ENCODE results near the gene OBI1.

Gene OBI1, protein sequence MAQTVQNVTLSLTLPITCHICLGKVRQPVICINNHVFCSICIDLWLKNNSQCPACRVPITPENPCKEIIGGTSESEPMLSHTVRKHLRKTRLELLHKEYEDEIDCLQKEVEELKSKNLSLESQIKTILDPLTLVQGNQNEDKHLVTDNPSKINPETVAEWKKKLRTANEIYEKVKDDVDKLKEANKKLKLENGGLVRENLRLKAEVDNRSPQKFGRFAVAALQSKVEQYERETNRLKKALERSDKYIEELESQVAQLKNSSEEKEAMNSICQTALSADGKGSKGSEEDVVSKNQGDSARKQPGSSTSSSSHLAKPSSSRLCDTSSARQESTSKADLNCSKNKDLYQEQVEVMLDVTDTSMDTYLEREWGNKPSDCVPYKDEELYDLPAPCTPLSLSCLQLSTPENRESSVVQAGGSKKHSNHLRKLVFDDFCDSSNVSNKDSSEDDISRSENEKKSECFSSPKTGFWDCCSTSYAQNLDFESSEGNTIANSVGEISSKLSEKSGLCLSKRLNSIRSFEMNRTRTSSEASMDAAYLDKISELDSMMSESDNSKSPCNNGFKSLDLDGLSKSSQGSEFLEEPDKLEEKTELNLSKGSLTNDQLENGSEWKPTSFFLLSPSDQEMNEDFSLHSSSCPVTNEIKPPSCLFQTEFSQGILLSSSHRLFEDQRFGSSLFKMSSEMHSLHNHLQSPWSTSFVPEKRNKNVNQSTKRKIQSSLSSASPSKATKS

DNA sequence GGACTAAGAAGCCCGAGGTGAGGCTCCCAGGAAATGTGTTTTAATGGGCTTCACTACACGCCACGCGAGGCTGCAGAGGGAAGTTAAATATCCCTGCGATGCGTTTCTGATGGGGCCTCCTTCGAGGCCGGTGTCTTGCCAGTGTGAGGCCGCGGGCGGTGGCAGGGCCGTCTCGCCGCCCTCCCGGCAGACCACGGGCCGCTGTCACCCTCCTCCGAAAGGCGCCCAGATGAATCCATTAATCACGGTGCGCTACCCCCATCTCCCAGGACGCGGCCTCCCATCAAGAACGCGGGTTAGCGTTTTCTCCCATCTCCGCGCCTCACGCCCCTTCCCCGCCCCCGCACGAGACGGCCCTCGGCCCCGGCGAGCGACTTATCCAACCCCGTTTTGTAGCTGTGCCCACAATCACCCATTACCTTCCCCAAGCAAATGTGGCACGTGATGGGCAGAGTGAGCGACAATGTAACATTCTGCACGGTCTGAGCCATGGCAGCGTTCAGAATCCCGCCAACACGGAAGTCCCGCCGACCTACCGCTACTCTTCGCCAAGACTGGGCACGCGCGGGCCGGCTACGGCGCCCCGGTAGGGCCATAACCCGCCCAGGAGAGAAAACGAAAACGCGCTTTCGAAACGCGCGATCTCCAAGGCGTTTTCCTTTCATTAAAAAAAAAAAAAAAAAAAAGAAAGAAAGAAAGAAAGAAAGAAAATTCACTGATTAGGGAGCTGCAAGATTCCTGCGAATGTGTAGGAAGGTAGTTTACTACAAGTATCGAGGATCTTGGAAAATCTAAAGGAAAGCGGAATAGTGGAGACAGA is at the start of gene OBI1:
OBI1 (minus strand) TSS at position 526 of the 820 bp plus-strand sequence; CDS start at position 491, 35 bp downstream.
- no peaks in the 10 kb centered on the region for H3K27me3 ChIP-seq (replicated peaks; ENCODE audit: control insufficient read depth, insufficient read depth, low read length)
- DNase-seq (ENCODE audit: extremely low read depth, insufficient read length) = peak; percentile 95
- no peak for TF ChIP-seq CTCF (IDR thresholded peaks at IDR 0.05; ENCODE audit: insufficient read depth, low read length, poor library complexity, severe bottlenecking)
- peak within 1 kb of the TSS; percentile 92 for H3K4me3 ChIP-seq (replicated peaks; ENCODE audit: low read depth, low read length)
- no peaks in the 10 kb centered on the region for H3K36me3 ChIP-seq (ENCODE audit: control insufficient read depth, insufficient read depth, low read length)

GRCh38 chr13:78701383-78701782 is 42.4 kb upstream of the OBI1 start:
- no peak overlapping the region for H3K4me3 ChIP-seq (replicated peaks; ENCODE audit: low read depth, low read length)
- DNase-seq (ENCODE audit: extremely low read depth, insufficient read length) = no peak
- no peaks in the 10 kb centered on the region for H3K36me3 ChIP-seq (ENCODE audit: control insufficient read depth, insufficient read depth, low read length)
- no peaks in the 10 kb centered on the region for H3K27me3 ChIP-seq (replicated peaks; ENCODE audit: control insufficient read depth, insufficient read depth, low read length)
- no peak for TF ChIP-seq CTCF (IDR thresholded peaks at IDR 0.05; ENCODE audit: insufficient read depth, low read length, poor library complexity, severe bottlenecking)

DNA sequence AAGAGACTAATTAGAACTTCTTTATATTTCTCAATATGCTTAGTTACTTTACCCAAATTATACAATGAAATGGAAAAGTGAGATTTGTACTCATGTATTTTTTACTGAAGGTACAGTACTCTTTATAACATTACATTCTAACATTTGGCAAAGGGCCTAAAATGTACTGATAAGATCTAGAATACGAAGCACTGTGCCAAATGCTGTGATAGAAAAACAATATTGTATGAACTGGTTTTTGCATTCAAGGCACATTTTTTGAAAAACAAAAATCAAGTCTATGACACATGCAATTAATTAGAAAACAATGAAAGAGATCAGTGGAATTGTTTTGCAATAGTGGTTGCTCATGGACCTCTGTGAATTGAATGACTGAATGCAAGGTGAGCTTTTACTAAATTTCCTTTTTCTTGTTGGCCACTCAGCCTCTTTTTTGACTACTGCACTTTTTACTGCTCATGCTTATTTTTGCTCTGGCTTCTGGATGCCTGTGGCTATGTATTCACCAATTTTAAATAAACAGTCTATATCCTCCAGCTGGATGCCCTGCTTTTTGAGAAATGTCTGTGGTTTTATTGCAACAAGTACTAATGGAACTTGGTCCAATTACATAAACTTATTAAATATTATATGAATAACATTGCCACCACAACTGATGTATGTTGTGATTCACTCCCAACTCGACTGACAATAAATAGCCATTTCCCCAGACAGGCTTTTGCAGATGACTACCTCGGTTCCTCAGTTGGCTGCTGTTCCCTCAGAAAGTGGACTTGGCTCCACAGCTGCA is 41.4 kb upstream of the OBI1 start:
- Histone ChIP-seq H3K4me3 (replicated peaks; ENCODE audit: low read depth, low read length) (no peak overlapping the region), H3K36me3 (ENCODE audit: control insufficient read depth, insufficient read depth, low read length) (no peaks in the 10 kb centered on the region), H3K27me3 (replicated peaks; ENCODE audit: control insufficient read depth, insufficient read depth, low read length) (no peaks in the 10 kb centered on the region)
- TF ChIP-seq CTCF (IDR thresholded peaks at IDR 0.05; ENCODE audit: insufficient read depth, low read length, poor library complexity, severe bottlenecking) = no peak
- DNase-seq (ENCODE audit: extremely low read depth, insufficient read length) = no peak

DNA sequence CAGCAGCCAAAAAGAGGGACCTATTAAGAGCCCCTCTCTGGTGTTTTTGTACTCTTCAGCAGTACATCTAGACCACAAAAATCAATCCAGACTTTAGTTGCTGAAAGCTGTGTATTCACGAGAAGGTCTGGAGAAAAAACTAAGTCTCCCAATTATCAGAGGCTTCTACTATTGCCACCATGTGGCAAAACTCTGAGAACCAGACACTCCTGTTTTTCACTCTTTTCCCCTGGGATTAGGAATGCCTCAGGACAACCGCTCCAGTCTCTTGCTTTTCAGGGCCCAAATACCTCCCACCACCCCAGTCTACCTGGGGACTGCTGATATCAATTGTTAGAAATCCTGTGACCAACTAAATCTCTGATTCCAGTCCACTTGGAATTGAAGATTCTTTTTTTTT is 30.1 kb upstream of the OBI1 start:
- H3K27me3 ChIP-seq (replicated peaks; ENCODE audit: control insufficient read depth, insufficient read depth, low read length) = no peaks in the 10 kb centered on the region
- no peak overlapping the region for H3K4me3 ChIP-seq (replicated peaks; ENCODE audit: low read depth, low read length)
- H3K36me3 ChIP-seq (ENCODE audit: control insufficient read depth, insufficient read depth, low read length) = no peaks in the 10 kb centered on the region
- no peak for DNase-seq (ENCODE audit: extremely low read depth, insufficient read length)
- TF ChIP-seq CTCF (IDR thresholded peaks at IDR 0.05; ENCODE audit: insufficient read depth, low read length, poor library complexity, severe bottlenecking) = no peak

DNA sequence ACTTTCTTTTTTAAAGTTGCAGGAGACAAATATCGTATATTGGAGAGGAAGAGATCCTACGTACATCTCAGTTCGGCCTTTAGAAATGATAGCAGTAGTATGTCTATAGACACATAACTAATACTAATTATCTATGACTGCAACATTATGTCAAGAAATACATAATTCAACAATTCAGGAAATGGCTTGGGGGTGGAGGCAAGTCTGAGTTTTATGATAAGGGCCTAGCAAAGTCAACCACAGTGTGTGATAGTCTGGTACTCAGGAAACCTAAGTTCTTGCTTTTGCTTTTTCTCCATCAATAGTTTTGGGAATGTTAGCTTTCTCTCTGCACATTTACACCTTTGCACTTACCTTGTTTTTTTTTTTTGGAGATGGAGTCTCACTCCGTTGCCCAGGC is 27.5 kb upstream of the OBI1 start:
- Histone ChIP-seq H3K4me3 (replicated peaks; ENCODE audit: low read depth, low read length) (no peak overlapping the region), H3K36me3 (ENCODE audit: control insufficient read depth, insufficient read depth, low read length) (no peaks in the 10 kb centered on the region), H3K27me3 (replicated peaks; ENCODE audit: control insufficient read depth, insufficient read depth, low read length) (no peaks in the 10 kb centered on the region)
- TF ChIP-seq CTCF (IDR thresholded peaks at IDR 0.05; ENCODE audit: insufficient read depth, low read length, poor library complexity, severe bottlenecking) = no peak
- DNase-seq (ENCODE audit: extremely low read depth, insufficient read length) = no peak
